GM12892 (cell line): ENCODE measurements around the gene MITD1.

Experiments
- DNase-seq: peaks from one replicate; pipeline ENCODE4 v3.0.0; 2011; ENCODE audit not compliant: insufficient read length
- FAIRE-seq: peaks from 2 replicates; lab custom pipeline; 2011; peaks lifted over from hg19 to GRCh38; lab: Jason Lieb, UNC
- POLR2A ChIP-seq: IDR thresholded peaks from 2 replicates; pipeline ENCODE4 v1.6.1; 2011; ENCODE audit warnings: low read depth, low read length, control low read depth
- POLR2AphosphoS5 ChIP-seq: IDR thresholded peaks from 2 replicates; pipeline ENCODE4 v1.6.1; 2011; ENCODE audit warnings: low read depth, low read length, control low read depth
- TAF1 ChIP-seq: IDR thresholded peaks from 2 replicates; pipeline ENCODE4 v1.6.1; 2011; ENCODE audit warnings: low read depth, mild to moderate bottlenecking, control low read depth, low read length, borderline replicate concordance

The MITD1 gene

GRCh38 chr2:99184811-99185210, 4.0 kb upstream of the MITD1 start:
- TF ChIP-seq POLR2A: no peak
- DNase-seq (no peak), FAIRE-seq (no peak)

- TF ChIP-seq TAF1 (no peak), POLR2A (no peak), POLR2AphosphoS5 (no peak)
- FAIRE-seq (no peak), DNase-seq (no peak)
Measured at GRCh38 chr2:99183025-99183424, 2.2 kb upstream of the MITD1 start.

- DNase-seq (no peak), FAIRE-seq (no peak)
- TF ChIP-seq TAF1 (no peak), POLR2A (no peak), POLR2AphosphoS5 (no peak)
Measured at GRCh38 chr2:99181624-99182000, 754 bp upstream of the MITD1 start.

- DNase-seq (no peak), FAIRE-seq (no peak)
- TF ChIP-seq POLR2A (no peak), TAF1 (no peak), POLR2AphosphoS5 (no peak)
Measured at GRCh38 chr2:99171377-99172140, 9.3 kb downstream of the MITD1 start.

- no peak for TF ChIP-seq POLR2AphosphoS5
- TF ChIP-seq POLR2A: no peak
- TF ChIP-seq TAF1: no peak
- DNase-seq (no peak), FAIRE-seq (no peak)
Measured at GRCh38 chr2:99169534-99169933, 11.3 kb downstream of the MITD1 start.

- FAIRE-seq: no peak
- TF ChIP-seq TAF1 (no peak), POLR2AphosphoS5 (no peak), POLR2A (no peak)
Measured at GRCh38 chr2:99166218-99166617, 14.6 kb downstream of the MITD1 start.

GRCh38 chr2:99159594-99159993, 21.3 kb downstream of the MITD1 start:
- DNase-seq: no peak
- TF ChIP-seq TAF1 (no peak), POLR2AphosphoS5 (no peak), POLR2A (no peak)
- no peak for FAIRE-seq

More at GRCh38 chr2:99166218-99166617, 14.6 kb downstream of the MITD1 start:
- DNase-seq: no peak

GRCh38 chr2:99158599-99158998, 22.3 kb downstream of the MITD1 start:
- DNase-seq (no peak), FAIRE-seq (no peak)
- TF ChIP-seq POLR2A (no peak), TAF1 (no peak), POLR2AphosphoS5 (no peak)

- DNase-seq (no peak), FAIRE-seq (no peak)
- TF ChIP-seq POLR2AphosphoS5: no peak
- no peak for TF ChIP-seq TAF1
- no peak for TF ChIP-seq POLR2A
Measured at GRCh38 chr2:99156891-99157290, 24.0 kb downstream of the MITD1 start.

GRCh38 chr2:99154643-99155536, 26.0 kb downstream of the MITD1 start, which contains the start of the genes LIPT1 and TSGA10:
LIPT1 (plus strand) TSS chr2:99154967; CDS start chr2:99161958, 6,991 bp downstream.
TSGA10 (minus strand) TSS chr2:99154942; CDS start chr2:99109439, 45,503 bp downstream.
- peak; percentile 96 for FAIRE-seq
- peak; percentile 88 for TF ChIP-seq POLR2A
- peak; percentile 77 for TF ChIP-seq POLR2AphosphoS5
- 0 out of 2 replicates have a peak, but pooled peaks have one; percentile 8 for TF ChIP-seq TAF1
- DNase-seq: peak; percentile 90

- TF ChIP-seq POLR2AphosphoS5: no peak
- no peak for TF ChIP-seq POLR2A
- no peak for TF ChIP-seq TAF1
- DNase-seq (no peak), FAIRE-seq (peak; percentile 67)
Measured at GRCh38 chr2:99153921-99154604, 26.8 kb downstream of the MITD1 start.
